GM12873 (cell line): Measurements from ENCODE around the gene MARCHF7.

Experiments
- TF ChIP-seq, protein P1 (sequence below): IDR thresholded peaks from 2 replicates; pipeline ENCODE4 v1.5.1; 2012; ENCODE audit warnings: low read depth, mild to moderate bottlenecking, moderate library complexity, low read length, control low read depth; ENCODE audit not compliant: insufficient read depth; ENCODE audit errors: missing control alignments

The MARCHF7 gene

DNA sequence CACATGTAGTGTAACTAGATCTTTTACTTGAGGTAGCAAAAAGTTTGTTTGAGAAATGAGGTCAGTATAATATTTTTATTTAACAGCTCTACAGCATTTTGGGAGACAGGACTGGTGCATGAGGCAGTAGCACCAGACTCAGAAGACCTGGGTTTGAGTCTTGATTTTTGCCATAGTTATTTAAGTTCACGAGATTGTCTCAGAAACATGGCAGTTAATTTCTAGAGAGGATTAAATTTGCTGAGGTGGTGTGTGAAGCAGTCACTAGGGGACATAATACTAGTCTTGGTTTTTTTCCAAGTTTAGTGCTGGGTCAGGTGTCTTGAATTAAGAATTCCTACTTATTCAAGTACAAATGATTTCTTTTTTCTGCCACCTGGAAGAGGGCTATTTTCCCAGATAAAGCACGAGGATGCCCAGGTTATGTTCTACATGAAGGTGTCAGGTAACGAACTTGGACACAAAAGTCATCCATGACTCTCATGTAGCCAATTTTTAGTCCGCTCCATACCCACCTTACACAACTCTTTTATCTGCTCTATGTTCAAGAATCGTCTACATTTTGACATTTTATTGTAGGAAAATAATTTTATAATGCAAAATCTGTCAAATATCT is 1.4 kb downstream of the MARCHF7 start:
- TF ChIP-seq, protein P1, sequence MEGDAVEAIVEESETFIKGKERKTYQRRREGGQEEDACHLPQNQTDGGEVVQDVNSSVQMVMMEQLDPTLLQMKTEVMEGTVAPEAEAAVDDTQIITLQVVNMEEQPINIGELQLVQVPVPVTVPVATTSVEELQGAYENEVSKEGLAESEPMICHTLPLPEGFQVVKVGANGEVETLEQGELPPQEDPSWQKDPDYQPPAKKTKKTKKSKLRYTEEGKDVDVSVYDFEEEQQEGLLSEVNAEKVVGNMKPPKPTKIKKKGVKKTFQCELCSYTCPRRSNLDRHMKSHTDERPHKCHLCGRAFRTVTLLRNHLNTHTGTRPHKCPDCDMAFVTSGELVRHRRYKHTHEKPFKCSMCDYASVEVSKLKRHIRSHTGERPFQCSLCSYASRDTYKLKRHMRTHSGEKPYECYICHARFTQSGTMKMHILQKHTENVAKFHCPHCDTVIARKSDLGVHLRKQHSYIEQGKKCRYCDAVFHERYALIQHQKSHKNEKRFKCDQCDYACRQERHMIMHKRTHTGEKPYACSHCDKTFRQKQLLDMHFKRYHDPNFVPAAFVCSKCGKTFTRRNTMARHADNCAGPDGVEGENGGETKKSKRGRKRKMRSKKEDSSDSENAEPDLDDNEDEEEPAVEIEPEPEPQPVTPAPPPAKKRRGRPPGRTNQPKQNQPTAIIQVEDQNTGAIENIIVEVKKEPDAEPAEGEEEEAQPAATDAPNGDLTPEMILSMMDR: no peak

DNA sequence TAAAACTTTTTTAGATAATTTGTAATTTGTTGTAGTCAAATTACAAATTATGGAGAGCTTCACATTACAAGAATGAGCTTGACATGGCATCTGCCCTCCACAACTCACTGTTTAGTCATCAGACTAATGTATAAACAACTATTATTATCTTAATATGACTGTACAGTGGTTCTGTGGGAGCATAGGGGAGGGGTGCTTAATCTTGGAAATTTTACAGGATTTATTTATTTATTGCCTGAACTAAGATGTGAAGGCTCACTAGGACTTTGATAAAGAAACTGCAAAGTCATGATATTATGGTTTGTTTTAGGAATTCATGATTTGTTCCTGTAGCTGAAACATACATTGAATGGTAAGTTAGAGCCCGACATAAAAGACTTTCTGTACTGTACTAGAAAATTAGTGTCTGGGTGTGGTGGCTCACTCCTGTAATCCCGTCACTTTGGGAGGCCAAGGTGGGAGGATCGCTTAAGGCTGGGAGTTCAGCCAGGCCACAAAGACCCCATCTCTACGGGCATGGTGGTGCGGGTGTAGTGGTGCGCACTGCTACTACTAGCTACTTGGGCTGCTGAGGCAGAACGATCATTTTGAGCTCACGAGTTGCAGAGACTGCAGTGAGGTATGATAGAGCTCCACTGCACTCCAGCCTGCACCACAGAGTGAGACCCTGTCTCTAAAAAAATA is 2.1 kb downstream of the MARCHF7 start:
- TF ChIP-seq, protein P1: no peak

DNA sequence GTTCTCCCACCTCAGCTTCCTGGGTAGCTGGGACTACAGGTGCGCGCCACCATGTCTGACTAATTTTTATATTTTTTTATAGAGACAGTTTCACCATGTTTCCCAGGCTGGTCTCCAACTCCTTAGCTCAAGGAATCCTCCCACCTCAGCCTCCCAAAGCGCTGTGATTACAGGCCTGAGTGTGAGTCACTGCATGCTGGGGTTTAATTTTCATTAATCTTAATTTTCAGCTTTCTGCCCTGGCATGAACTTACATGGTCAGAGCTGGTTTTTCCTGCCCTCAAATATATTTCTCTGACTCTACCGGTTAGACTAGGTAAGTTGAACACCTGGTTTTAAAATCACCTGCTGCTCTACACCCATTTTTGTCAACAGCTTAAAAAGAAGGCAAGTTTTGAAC is 3.1 kb downstream of the MARCHF7 start:
- TF ChIP-seq, protein P1: no peak

DNA sequence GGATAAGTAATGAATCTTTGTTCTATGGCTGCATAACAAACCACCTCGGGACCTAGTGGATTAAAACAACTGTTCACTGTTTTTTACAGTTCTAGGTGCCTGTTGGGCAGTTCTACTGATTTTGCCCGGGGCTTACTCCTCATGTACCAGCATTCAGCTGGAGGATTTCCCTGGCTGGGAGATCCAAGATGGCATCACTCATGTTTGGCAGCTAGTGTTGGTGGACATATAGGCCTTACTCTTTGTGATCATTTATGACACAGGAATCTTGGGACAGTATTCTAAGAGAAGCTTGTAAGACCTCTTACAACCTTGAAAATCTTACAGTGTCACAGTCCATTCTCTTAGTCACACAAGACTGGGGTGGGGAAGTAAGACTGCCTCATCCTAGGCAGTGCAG is 4.6 kb downstream of the MARCHF7 start:
- TF ChIP-seq, protein P1: no peak

DNA sequence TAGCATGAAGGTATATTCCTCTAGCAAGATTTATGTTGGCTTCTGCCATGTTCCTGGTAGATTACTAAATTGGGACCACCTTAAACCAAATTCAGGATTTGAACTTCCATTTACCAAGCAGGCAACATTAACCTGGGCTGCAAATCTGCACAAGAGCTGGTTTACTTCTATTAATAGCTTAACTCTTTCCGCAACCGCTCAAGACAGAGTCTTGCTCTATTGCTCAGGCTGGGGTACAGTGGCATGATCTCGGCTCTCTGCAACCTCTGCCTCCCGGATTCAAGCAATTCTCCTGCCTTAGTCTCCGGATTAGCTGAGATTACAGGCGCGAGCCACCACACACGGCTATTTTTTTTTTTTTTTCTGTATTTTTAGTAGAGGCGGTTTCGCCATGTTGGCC is 8.4 kb downstream of the MARCHF7 start:
- TF ChIP-seq, protein P1: no peak

DNA sequence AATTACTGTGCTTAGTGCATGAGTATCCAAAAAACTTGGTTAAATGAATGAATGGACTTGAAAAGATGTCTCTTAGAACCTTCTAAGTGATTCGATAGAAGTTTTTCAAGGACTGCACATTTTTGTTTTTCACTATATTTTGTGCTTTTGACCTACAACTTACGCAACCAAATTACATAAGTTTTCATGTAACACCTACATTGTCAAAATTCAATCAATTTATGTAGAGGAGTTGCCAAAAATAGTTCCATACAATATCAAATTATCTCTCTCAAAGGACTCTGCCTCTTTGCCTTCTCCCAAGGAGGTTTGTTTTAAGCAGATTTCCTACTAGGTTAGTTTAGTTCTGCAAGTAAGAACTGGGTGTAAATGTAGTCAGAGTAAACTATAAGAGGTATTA is 10.3 kb downstream of the MARCHF7 start:
- TF ChIP-seq, protein P1: no peak

DNA sequence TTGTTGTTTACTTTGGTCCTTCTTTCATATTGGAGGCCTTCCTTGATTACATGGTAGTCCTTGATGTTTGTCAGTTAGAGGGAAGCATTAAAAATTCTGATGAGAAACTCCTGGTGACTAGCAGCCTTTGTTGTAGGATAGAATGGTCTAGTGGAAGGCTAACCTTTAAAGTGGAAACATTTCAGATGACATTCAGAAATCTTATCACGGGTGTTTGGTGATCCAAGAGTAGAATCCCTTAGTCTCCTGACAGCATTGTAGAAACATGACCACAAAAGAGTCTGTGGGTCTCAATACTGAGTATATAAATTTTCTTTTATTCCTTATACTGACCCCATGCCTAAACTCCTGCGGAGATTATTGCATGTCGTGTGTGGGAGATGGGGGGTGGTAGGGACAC is 13.4 kb downstream of the MARCHF7 start:
- TF ChIP-seq, protein P1: no peak
